Gastroesophageal sphincter (tissue), 4 donors: ENCODE results near the gene RAB4A. TPM values are rescaled to one million over a fixed set of nuclear protein-coding genes. Genes with fewer than 3 reads are reported as not detected.

Experiments used
- ATAC-seq: fragments of 150-250 bp; one replicate; pipeline ENCODE4 v1.9.1; 2016; ENCODE audit warnings: mild to moderate bottlenecking, moderate library complexity
- H3K27ac ChIP-seq, 4 donors: fragments of 200-600 bp; sonication (generic) in 3 of 4; 1 replicate in 3 of 4; 2 replicates in 1 of 4; pipeline ENCODE4 v1.5.1; 2016 to 2019
- H3K27me3 ChIP-seq: fragments of 200-600 bp; sonication (generic); one replicate; pipeline ENCODE4 v1.5.1; 2019
- H3K36me3 ChIP-seq, 2 donors: fragments of 200-600 bp; sonication (generic); one replicate each; pipeline ENCODE4 v1.5.1; 2019; ENCODE audit warnings: control low read depth in 1 of 2
- H3K4me1 ChIP-seq, 3 donors: fragments of 200-600 bp; sonication (generic); 1 replicate in 2 of 3; 2 replicates in 1 of 3; pipeline ENCODE4 v1.5.1; 2016 to 2019; ENCODE audit warnings: control low read depth in 2 of 3
- H3K4me3 ChIP-seq, 2 donors: fragments of 200-600 bp; sonication (generic); one replicate each; pipeline ENCODE4 v1.5.1; 2019; ENCODE audit warnings: mild to moderate bottlenecking in 1 of 2, moderate library complexity in 1 of 2
- H3K9me3 ChIP-seq, 3 donors: fragments of 200-600 bp; sonication (generic); one replicate each; pipeline ENCODE4 v1.5.1; 2017 to 2019; ENCODE audit warnings: control low read depth in 2 of 3
- CTCF ChIP-seq, 4 experiments: fragments of 200-600 bp in 2 of 4; fragments of 450-650 bp in 2 of 4; sonication (generic) in 1 of 4; IDR thresholded peaks; one replicate each; pipeline ENCODE4 v1.5.1; 2017 to 2019; ENCODE audit warnings: antibody characterized with exemption in 4 of 4, mild to moderate bottlenecking in 2 of 4, moderate library complexity in 2 of 4
- EP300 ChIP-seq: sonication (generic); formaldehyde crosslinking; IDR thresholded peaks from one replicate; pipeline ENCODE4 v1.6.1; 2017; ENCODE audit warnings: antibody characterized with exemption, mild to moderate bottlenecking
- POLR2A ChIP-seq, 2 donors: fragments of 450-650 bp; IDR thresholded peaks; one replicate each; pipeline ENCODE4 v1.6.1; 2017; ENCODE audit warnings: antibody characterized with exemption in 2 of 2, mild to moderate bottlenecking in 2 of 2, moderate library complexity in 1 of 2
- POLR2AphosphoS5 ChIP-seq: sonication (generic); formaldehyde crosslinking; IDR thresholded peaks from one replicate; pipeline ENCODE4 v1.6.1; 2017; ENCODE audit warnings: antibody characterized with exemption
- WGBS, 2 donors: methylation state at CpG; one replicate each; pipeline ENCODE4 v1.1.5; 2018; ENCODE audit warnings: low coverage in 1 of 2; 5-methylcytosine and 5-hydroxymethylcytosine counted together
- total RNA-seq, 4 donors: library from RNA; depleted of rRNA; stranded (reverse); fragments of >200 nt; gene quantifications; one replicate each; pipeline ENCODE4 v1.1.0, GENCODE V29; 2016

RAB4A gene
- total RNA-seq, 4 donors from 2014 or later, result 69.3 to 136 (median 116) TPM

GRCh38 chr1:229225331-229225782 is 45.6 kb upstream of the RAB4A start:
- no peak overlapping the region for H3K4me3 ChIP-seq
- no peak for ATAC-seq
- no peaks in the 10 kb centered on the region for H3K9me3 ChIP-seq
- H3K27me3 ChIP-seq, result no peaks in the 10 kb centered on the region
- TF ChIP-seq POLR2AphosphoS5, result no peak
- no peak for TF ChIP-seq POLR2A (IDR thresholded peaks at IDR 0.05)
- TF ChIP-seq CTCF (IDR thresholded peaks at IDR 0.05), result no peak
- no peak for TF ChIP-seq EP300
- peaks cover 3 to 51% (median 19%) of the 10 kb centered on the region in 3 donors for H3K4me1 ChIP-seq
- H3K36me3 ChIP-seq, result no peaks in the 10 kb centered on the region
- WGBS, 2 donors, result 100% methylated on average over 4 of the region's 7 CpGs; no CpG with 5 or more reads in 1 of the 2 donors
- H3K27ac ChIP-seq, result no peak overlapping the region

GRCh38 chr1:229226796-229227195 is 44.1 kb upstream of the RAB4A start:
- WGBS, 2 donors, result 67 to 68% methylated on average over 2 to 3 of the region's 4 CpGs
- no peaks in the 10 kb centered on the region for H3K27me3 ChIP-seq
- TF ChIP-seq POLR2A (IDR thresholded peaks at IDR 0.05) (no peak), EP300 (no peak), CTCF (IDR thresholded peaks at IDR 0.05) (no peak), POLR2AphosphoS5 (no peak)
- no peak overlapping the region for H3K4me3 ChIP-seq
- peaks cover 13 to 56% (median 24%) of the 10 kb centered on the region in 3 donors for H3K4me1 ChIP-seq
- H3K36me3 ChIP-seq, result no peaks in the 10 kb centered on the region
- H3K9me3 ChIP-seq, result no peaks in the 10 kb centered on the region
- H3K27ac ChIP-seq, result no peak overlapping the region
- ATAC-seq, result no peak

- ATAC-seq, result peak; percentile 21
- peak; percentile 38 for TF ChIP-seq POLR2AphosphoS5
- no peak for TF ChIP-seq POLR2A (IDR thresholded peaks at IDR 0.05)
- TF ChIP-seq CTCF (IDR thresholded peaks at IDR 0.05), result peak; percentile 81 to 90 (median 86)
- no peak for TF ChIP-seq EP300
- H3K27me3 ChIP-seq, result no peaks in the 10 kb centered on the region
- H3K4me1 ChIP-seq, result peaks cover 13 to 56% (median 24%) of the 10 kb centered on the region in 3 donors
- no peak overlapping the region for H3K4me3 ChIP-seq
- H3K36me3 ChIP-seq, result no peaks in the 10 kb centered on the region
- 7 to 10% methylated on average over 13 to 15 of the region's 15 CpGs for WGBS, 2 donors
- H3K9me3 ChIP-seq, result no peaks in the 10 kb centered on the region
- peak overlapping the region in 1 of 4 donors; percentile 9 for H3K27ac ChIP-seq
Observed at GRCh38 chr1:229227298-229227919, 43.5 kb upstream of the RAB4A start.

GRCh38 chr1:229228522-229228921 is 42.4 kb upstream of the RAB4A start:
- no peaks in the 10 kb centered on the region for H3K36me3 ChIP-seq
- no peaks in the 10 kb centered on the region for H3K27me3 ChIP-seq
- H3K4me1 ChIP-seq, result peaks cover 13 to 59% (median 24%) of the 10 kb centered on the region in 3 donors
- no peak overlapping the region for H3K4me3 ChIP-seq
- peak overlapping the region in 2 of 4 donors; percentile 85 to 86 for H3K27ac ChIP-seq
- ATAC-seq, result no peak
- TF ChIP-seq POLR2A (IDR thresholded peaks at IDR 0.05), result no peak
- TF ChIP-seq CTCF (IDR thresholded peaks at IDR 0.05), result no peak
- no peak for TF ChIP-seq EP300
- TF ChIP-seq POLR2AphosphoS5, result no peak
- no peaks in the 10 kb centered on the region for H3K9me3 ChIP-seq
- WGBS, 2 donors, result 85 to 93% methylated on average over 2 of the region's 2 CpGs
